VCaP (cell line): Measurements from ENCODE around the gene FHAD1.

Experiments used
- H3K27ac ChIP-seq: fragments of 450-650 bp; 2 replicates; pipeline ENCODE4 v1.5.1; 2017
- TF ChIP-seq, protein P1 (sequence below): fragments of 450-650 bp; conservative IDR thresholded peaks from 2 replicates; pipeline ENCODE4 v1.5.1; 2017; ENCODE audit warnings: mild to moderate bottlenecking, moderate library complexity

Gene FHAD1

DNA sequence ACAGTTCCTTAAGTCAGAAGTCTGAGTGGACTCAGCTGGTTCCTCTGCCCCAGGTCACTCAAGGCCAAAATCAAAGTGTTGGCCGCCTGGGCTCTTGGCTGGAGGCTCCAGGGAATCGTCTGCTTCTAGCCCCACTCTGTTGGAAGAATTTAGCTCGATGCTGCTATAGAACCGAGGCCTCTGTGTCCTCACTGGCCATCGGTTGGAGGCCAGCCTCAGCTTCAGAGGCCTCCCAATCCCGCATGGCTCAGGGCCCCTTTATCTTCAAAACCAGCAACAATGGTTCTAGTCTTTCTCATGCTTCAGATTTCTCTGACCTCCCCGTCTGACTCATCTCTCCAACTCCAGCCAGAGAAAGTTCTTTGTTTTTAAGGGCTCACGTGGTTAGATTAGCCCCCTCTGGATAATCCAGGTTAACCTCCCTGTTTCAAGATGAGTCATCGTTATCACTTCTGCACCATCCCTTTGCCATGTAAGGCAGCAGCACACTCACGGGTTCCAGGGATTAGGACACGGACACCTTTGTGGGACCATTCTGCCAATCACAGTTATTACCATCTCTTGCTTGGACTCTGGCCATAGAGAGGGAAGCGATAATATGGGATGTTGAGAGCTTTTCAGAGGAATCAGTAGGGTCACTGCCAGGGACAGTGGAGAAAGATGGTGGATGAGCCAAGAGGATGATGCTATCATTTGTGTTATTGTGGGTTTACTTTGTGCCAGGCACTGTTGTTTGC lies 13.6 kb downstream of the FHAD1 start:
- TF ChIP-seq, protein P1, sequence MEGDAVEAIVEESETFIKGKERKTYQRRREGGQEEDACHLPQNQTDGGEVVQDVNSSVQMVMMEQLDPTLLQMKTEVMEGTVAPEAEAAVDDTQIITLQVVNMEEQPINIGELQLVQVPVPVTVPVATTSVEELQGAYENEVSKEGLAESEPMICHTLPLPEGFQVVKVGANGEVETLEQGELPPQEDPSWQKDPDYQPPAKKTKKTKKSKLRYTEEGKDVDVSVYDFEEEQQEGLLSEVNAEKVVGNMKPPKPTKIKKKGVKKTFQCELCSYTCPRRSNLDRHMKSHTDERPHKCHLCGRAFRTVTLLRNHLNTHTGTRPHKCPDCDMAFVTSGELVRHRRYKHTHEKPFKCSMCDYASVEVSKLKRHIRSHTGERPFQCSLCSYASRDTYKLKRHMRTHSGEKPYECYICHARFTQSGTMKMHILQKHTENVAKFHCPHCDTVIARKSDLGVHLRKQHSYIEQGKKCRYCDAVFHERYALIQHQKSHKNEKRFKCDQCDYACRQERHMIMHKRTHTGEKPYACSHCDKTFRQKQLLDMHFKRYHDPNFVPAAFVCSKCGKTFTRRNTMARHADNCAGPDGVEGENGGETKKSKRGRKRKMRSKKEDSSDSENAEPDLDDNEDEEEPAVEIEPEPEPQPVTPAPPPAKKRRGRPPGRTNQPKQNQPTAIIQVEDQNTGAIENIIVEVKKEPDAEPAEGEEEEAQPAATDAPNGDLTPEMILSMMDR = no peak
- no peak overlapping the region for H3K27ac ChIP-seq

DNA sequence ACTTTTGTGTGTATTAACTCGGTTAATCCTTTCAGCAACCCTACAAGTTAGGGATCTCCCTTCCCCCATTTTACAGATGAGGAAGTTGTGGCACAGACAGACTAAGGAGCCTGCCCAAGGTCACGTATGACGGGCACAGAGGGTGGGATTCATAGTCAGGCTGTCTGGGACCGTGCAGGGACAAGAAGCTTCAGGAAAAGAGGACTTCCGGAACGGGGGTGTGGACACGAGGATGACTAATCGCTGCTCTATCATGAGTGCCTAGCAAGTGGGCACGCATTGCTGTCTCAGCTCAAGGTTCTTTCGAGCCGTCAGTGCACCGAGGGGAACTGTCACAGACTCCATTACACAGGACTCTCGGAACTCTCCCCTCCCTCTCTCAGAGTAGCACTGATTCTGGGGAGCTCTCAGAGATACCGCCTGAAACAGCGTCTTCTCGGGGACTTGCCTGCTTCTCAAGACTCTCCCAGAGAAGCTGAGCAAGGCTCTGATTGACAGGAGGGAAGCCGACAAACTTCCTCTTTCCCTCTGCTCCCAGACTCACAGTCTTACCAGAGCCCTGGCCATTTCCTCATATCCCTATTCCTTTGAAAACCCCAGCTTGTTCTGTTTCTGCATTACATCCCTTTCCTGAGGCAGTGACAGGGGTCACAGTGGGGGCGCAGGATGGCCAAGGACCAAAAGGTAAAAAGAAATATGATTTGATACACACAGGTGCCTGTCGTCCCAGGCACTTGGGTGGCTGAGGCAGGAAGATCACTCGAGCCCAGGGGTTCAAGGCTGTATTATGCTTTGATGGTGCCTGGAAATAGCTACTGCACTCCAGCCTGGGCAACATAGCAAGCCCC lies 14.4 kb downstream of the FHAD1 start:
- TF ChIP-seq, protein P1 = no peak

DNA sequence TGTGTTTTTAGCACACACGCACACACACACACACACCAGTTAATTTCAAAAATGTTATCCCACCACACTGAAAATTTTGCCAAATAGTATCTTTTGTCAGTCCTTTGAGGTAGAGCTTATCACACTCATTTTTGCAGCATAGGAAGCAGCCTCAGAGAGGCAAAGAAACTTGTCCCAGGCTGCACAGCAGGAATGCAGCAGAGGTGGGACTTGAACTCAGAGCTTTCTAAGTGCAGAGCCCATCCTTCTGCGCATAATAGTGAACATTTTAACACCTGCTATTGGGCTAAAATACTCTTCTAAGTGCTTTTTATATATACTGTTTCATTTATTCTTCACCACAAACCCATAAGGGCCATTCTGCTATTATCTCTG lies 15.0 kb downstream of the FHAD1 start:
- H3K27ac ChIP-seq = no peak overlapping the region
- TF ChIP-seq, protein P1 = no peak

More for the DNA sequence above, 14.4 kb downstream of the FHAD1 start:
- no peak overlapping the region for H3K27ac ChIP-seq

DNA sequence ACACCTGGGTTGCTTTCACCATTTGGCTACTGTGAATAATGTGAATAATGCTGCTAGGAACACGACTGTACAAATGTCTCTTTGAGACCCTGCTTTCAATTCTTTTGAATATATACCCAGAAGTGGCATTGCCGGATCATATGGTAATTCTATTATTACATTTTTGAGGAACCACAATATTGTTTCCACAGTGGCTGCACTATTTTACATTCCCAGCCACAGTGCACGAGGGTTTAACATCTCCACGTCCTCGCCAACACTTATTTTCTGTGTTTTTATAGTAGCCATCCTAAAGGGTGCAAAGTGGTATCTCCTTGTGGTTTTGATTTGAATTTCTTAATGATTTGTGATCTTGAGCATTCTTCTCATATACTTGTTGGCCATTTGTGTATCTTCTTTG lies 15.7 kb downstream of the FHAD1 start:
- H3K27ac ChIP-seq = no peak overlapping the region
- TF ChIP-seq, protein P1 = no peak

DNA sequence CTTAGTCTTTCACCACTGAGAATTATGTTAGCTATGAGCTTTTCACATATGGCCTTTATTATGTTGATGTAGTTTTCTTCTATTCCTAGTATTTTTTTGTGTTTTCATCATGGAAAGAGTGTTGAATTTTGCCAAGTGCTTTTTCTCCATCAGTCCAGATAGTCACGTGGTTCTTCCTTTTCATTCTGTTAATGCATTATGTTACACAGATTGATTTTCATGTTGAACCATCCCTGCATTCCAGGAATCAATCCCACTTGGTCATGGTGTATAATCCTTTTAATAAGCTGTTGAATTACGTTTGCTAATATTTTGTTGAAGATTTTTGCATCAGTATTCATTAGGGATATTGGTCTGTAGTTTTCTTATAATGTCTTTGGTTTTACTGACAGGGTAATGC lies 17.7 kb downstream of the FHAD1 start:
- no peak overlapping the region for H3K27ac ChIP-seq
- TF ChIP-seq, protein P1 = no peak

DNA sequence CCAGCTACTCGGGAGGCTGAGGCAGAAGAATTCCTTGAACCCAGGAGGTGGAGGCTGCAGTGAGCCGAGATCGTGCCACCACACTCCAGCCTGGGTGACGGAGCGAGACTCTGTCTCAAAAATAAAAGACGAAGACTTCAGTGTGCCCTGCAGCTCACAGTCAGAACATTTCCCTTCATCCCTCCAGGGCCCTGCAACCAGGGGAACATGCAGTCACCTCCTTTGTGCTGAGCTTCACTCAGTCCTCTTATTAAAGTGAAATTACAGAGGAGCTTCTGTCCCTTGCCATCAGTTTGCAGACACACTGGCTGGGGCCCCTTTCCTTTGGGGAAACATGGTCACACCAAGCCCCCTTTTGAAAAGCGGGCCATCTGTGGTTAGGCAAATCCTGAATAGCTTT lies 24.2 kb downstream of the FHAD1 start:
- no peak overlapping the region for H3K27ac ChIP-seq
- TF ChIP-seq, protein P1 = no peak

DNA sequence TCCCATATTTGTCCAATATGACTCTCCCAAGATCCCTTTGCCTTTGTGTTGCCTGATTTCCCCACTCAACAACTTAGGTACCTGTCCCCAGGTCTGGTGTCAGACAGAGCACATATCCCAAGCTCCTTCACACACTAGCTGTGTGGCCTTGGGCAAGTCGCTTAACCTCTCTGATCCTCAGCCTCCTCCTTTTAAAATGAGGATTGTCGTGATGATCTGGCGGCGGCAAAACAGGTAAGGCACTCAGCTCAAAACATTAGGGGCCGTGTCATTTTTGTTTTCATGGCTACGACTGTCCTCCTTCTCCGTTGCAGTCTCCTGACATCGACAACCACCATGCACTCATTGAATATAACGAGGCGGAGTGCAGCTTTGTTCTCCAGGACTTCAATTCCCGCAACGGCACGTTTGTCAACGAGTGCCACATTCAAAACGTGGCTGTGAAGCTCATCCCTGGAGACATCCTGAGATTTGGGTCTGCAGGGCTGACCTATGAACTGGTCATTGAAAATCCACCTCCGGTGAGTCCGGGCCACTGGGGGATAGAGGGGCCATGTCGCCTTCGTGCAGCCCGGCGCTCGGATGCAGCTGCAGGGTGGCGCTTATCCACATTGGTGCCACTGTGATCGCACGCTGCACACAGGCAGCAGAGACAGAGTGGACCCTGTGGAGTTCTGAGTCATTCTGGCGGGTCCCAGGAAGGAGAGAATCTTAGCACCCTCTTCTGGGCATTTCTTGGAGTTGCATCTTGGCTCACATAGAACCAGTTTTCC lies 25.2 kb downstream of the FHAD1 start:
- peak overlapping the region; percentile 42; the same call in 1 of the 2 replicates for H3K27ac ChIP-seq
- TF ChIP-seq, protein P1 = peak; percentile 88
